GM15510 (cell line): Measurements from ENCODE around the gene DHX38.

ENCODE experiments used
- POLR2A ChIP-seq: IDR thresholded peaks from 3 replicates; pipeline ENCODE4 v1.6.1; 2011; ENCODE audit warnings: borderline replicate concordance; ENCODE audit not compliant: insufficient read length; ENCODE audit errors: extremely low read depth

Gene DHX38

GRCh38 chr16:72109966-72110530, 16.4 kb downstream of the DHX38 start:
- no peak for TF ChIP-seq POLR2A

GRCh38 chr16:72110662-72111615, 17.3 kb downstream of the DHX38 start:
- no peak for TF ChIP-seq POLR2A

DNA sequence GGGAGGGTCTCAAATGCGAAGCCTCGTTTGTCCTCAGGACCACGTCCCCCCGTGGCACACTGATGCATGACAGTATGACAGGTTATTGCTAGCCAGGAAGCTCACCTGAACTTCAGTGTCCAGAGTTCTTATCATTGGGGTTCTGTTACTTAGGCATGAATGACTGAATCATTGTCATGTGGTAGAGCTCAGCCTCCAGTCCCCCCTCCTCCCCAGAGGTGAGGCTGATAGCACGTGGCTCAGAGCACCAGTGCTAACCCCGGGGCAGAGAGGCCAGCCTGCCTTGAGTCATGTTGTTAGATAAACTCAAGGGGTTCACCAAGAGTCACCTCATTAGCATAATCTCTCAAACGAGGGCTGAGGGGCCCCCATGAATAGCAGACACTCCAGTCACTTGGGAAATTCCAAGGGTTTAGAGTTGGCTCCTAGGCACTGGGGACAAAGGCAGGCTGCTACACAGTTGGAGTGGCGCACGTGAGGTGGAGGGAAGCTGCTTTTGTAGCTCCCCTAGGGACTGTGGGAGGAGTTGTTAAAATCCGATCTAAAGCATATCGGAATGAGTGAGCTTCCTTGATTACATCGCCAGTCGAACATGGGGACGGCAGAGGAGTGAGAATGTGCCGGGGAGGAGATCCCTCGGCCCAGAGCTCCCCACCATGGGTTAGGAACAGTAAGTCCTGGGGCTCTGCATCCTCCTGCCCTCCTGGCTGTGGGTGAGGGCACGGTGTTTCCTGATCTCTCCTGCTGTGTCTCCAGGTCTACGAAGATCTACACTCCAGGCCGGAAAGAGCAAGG, 18.2 kb downstream of the DHX38 start:
- no peak for TF ChIP-seq POLR2A

GRCh38 chr16:72112452-72112792, 18.8 kb downstream of the DHX38 start:
- TF ChIP-seq POLR2A: no peak

DNA sequence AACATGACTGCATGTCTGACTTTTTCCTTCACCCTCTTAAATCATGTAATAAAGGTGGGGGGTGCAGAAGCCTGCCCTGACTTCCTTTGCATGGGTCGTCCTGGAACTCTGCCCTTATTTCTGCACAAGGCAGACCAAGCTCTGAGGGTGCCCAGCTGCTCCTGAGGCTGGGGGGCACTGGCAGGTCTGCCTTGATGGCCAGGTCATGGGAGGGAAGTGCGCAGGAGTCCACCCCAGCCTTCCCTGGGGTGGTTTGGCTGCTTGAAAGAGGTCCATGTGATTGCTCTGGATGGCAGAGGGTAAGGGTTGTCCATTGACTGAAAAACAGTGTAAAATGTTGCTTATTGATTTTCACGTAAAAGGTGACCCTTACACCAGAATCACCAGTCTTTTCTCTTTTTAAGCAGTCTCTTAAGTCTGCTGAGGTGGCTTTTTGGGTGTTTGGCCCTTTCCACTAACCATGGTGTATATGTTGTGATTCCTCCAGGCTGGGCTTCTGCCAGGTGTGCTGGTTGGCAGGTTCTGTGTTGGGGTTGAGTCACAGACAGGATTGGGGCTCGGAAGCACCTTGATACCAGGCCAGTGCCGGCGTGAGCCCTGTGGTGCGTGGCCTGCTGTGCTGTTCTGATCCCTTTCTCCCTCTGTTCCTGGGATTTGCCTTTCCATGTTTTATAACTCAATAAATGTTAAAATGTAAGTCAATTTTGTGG, 19.4 kb downstream of the DHX38 start:
- no peak for TF ChIP-seq POLR2A

GRCh38 chr16:72113616-72113945, 19.9 kb downstream of the DHX38 start:
- no peak for TF ChIP-seq POLR2A

- TF ChIP-seq POLR2A: no peak
These were observed 26.4 kb downstream of the DHX38 start for GRCh38 chr16:72120026-72120425.

DNA sequence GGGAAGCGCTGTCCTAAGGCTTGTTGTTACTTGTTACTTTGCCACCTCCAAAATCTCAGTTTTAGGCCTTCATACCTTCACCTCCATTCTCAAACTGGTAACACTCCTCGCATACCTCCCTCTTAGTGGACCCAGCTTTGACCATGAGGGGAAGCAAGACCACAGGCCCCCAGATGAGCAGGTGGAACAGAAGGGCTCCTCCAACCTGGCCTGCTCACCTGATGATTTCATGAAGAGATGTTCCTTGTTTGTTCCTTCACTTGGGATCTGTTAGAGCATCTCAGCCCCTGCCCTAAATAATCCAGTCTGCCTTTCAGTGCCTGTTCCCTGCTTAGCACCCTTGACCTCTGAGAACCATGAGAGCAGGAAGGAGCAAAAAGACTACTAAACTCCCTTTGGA, 28.7 kb downstream of the DHX38 start:
- no peak for TF ChIP-seq POLR2A

DNA sequence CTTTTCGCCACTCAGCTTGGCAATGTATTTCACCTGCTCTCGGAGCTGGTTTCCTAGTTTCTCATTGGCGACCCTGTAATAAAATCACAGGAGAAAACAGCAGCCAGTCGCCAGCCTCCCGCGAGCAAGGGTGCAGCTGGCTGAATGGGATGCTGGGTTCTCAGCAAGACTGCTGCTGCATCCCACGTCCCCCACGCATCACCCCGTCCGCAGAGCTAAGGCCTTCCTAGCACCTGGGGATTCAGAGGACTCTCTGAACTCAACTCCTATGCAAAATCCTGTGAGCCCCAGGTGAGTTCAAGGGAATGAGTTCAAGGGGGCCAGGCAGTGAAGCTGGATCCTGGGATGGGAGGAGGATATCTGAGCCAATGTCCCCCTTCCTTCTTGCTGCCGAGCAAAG, 29.3 kb downstream of the DHX38 start:
- no peak for TF ChIP-seq POLR2A

- TF ChIP-seq POLR2A: no peak
These were observed 29.8 kb downstream of the DHX38 start for GRCh38 chr16:72123426-72123825.

- TF ChIP-seq POLR2A: no peak
These were observed 30.5 kb downstream of the DHX38 start for GRCh38 chr16:72124148-72124547.

DNA sequence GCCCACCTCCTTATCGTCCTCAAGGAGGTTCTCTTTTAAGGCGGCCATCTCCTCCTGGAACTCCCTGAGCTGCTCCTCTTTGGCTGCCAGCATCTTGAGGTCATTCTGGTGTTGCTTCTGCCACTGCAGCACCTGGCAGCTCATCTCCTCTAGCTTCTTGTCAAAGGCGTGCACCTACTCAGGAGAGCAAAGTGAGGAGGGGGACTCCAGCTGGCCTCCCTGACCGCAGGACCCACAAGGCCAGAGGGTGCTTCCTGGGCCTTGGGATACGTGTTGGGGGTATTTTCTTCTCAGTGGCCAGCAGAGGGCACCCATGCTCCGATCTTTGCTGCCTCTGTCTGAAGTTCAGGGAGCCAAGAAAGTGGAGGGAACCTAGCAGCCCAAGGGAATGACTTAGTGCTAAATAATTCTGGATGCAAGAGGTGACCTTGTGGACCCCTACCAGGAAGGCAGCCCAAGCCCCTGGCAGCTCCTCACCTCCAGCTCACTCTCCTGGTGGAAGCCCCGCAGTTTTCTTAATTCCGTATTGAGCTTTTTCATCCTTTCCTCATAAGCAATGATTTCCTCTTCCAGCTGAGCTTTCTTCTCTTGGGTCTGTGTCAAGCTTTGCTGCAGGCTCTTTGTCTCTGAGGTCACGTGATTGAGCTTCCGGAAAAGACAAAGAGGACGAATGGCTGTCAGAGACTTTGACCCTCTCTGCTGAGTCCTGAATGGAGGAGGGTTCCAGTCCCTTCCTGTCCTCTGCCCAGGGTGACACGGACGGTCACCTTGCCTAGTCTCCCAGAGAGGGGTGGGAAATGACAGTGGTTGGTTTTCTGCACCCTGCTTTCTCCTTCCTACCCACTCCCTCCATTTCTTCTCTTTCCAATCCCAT, 31.4 kb downstream of the DHX38 start:
- TF ChIP-seq POLR2A: no peak

DNA sequence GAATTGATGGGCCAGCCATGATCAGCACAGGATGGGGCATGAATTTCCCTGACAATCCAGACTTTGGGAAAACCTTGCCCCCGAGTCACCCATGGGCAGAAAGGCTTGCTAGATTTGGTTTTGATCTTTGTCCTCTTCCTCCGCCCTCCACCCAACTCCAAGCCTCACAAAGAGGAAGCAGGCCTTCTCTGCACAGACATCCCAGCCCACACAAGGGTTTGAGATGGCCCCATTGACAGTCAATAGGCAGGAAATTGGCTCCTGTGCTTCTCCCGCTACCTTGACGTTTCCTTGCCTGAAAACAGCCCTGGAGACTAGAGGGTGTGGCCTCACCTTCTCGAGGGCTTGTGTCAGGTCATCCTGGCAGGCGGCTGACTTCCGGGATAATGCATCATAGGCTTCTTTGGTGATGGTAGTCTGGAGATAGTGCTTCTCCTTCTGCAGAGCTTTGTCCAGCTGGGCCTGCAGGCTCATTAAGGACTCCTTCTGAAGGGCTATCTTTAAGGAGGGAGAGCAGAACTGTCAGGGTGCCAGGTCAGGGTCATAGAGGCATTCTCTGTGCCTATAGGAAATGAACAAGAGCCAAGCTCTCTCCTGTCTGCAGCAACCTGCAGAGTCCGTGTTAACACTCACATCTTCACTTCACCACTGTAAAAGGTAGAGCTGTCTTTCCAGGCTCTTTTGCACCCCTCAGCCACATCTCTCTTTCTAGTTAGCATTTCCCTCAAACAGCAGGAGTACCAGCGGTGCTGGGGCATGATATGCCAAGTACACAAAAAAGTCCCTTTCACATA, 32.2 kb downstream of the DHX38 start:
- TF ChIP-seq POLR2A: no peak
